Activated naive CD4-positive, alpha-beta T cell treated with anti-CD3 and anti-CD28 coated beads, Interleukin-2, amount 10 ng/mL, durations not matched to agents 7 days and 5 days (primary cell): Measurements from ENCODE around the gene IL32.
"Not testable (repeated sequence)": the region's sequence is repeated elsewhere in the genome, so short reads cannot be mapped to it uniquely, and the experiment has no call there.

Experiments used
- CTCF ChIA-PET: fragments of 350-600 bp; sonication (Branson Sonifier 250); formaldehyde crosslinking; loops from one replicate; lab custom pipeline; 2021; ENCODE audit warnings: antibody characterized with exemption; lab: Charles Lee
- DNase-seq: peaks from one replicate; pipeline ENCODE4 v3.0.0-alpha.2; 2020
- H3K27ac Mint-ChIP-seq: one replicate; pipeline ENCODE4 v1.8.0; 2021; ENCODE audit warnings: mild to moderate bottlenecking, moderate library complexity, mixed read lengths
- H3K27me3 Mint-ChIP-seq: one replicate; pipeline ENCODE4 v1.8.0; 2021; ENCODE audit warnings: mild to moderate bottlenecking, mixed read lengths
- H3K36me3 Mint-ChIP-seq: one replicate; pipeline ENCODE4 v1.8.0; 2021; ENCODE audit warnings: mixed read lengths
- H3K4me1 Mint-ChIP-seq: one replicate; pipeline ENCODE4 v1.8.0; 2021; ENCODE audit warnings: mixed read lengths
- H3K4me3 Mint-ChIP-seq: one replicate; pipeline ENCODE4 v1.8.0; 2021; ENCODE audit warnings: mild to moderate bottlenecking, moderate library complexity, mixed read lengths
- H3K9me3 Mint-ChIP-seq: one replicate; pipeline ENCODE4 v1.8.0; 2021; ENCODE audit warnings: mixed read lengths

IL32 gene

GRCh38 chr16:3060339-3061127 lies 4.9 kb upstream of the IL32 start:
- Mint-ChIP-seq H3K4me1 (peaks cover 79% of the 10 kb centered on the region), H3K9me3 (no peaks in the 10 kb centered on the region), H3K4me3 (peak overlapping the region; percentile 96), H3K27me3 (no peaks in the 10 kb centered on the region), H3K27ac (peak overlapping the region; percentile 91), H3K36me3 (peaks cover 19% of the 10 kb centered on the region)
- CTCF ChIA-PET, result interaction anchor here (1.0 to 7.0 kb wide), 12 partner anchors 16 to 107 kb away, joined by 3 to 131 read pairs (median 20); partner anchors contain the start of genes ZNF213 and ZSCAN10
- no peak for DNase-seq

GRCh38 chr16:3062553-3062952 lies 2.9 kb upstream of the IL32 start:
- Mint-ChIP-seq H3K27ac (no peak overlapping the region), H3K4me1 (peaks cover 67% of the 10 kb centered on the region), H3K27me3 (no peaks in the 10 kb centered on the region), H3K4me3 (no peak overlapping the region), H3K9me3 (no peaks in the 10 kb centered on the region), H3K36me3 (peaks cover 23% of the 10 kb centered on the region)
- CTCF ChIA-PET, result interaction anchor here (0.8 to 7.0 kb wide), 4 partner anchors 36 to 103 kb away, joined by 3 to 67 read pairs (median 7); partner anchors contain the start of gene ZSCAN10
- DNase-seq, result no peak

- H3K4me3 Mint-ChIP-seq, result peak overlapping the region; percentile 95
- no peaks in the 10 kb centered on the region for H3K9me3 Mint-ChIP-seq
- H3K4me1 Mint-ChIP-seq, result peaks cover 74% of the 10 kb centered on the region
- no peaks in the 10 kb centered on the region for H3K27me3 Mint-ChIP-seq
- peak overlapping the region; percentile 94 for H3K27ac Mint-ChIP-seq
- CTCF ChIA-PET, result interaction anchor here (0.9 to 7.0 kb wide), 7 partner anchors 11 to 102 kb away, joined by 3 to 67 read pairs (median 5); partner anchors contain the start of gene ZSCAN10
- DNase-seq, result no peak
- H3K36me3 Mint-ChIP-seq, result peaks cover 34% of the 10 kb centered on the region
Observed at GRCh38 chr16:3063625-3064386, 1.6 kb upstream of the IL32 start.

GRCh38 chr16:3065742-3066439 lies 451 bp downstream of the IL32 start:
- peaks cover 79% of the 10 kb centered on the region for H3K4me1 Mint-ChIP-seq
- H3K36me3 Mint-ChIP-seq, result peaks cover 49% of the 10 kb centered on the region
- CTCF ChIA-PET, result interaction anchor here (1.2 to 7.0 kb wide), 5 partner anchors 9 to 64 kb away, joined by 3 to 67 read pairs (median 7); partner anchors contain the start of gene ZSCAN10
- H3K27ac Mint-ChIP-seq, result peak overlapping the region; percentile 94
- peak; percentile 47 for DNase-seq
- peak overlapping the region; percentile 95 for H3K4me3 Mint-ChIP-seq
- no peaks in the 10 kb centered on the region for H3K9me3 Mint-ChIP-seq
- no peaks in the 10 kb centered on the region for H3K27me3 Mint-ChIP-seq

- Mint-ChIP-seq H3K27me3 (no peaks in the 10 kb centered on the region), H3K4me3 (peak overlapping the region; percentile 95), H3K4me1 (peaks cover 81% of the 10 kb centered on the region), H3K36me3 (peaks cover 50% of the 10 kb centered on the region), H3K9me3 (no peaks in the 10 kb centered on the region), H3K27ac (peak overlapping the region; percentile 94)
- DNase-seq, result no peak
- CTCF ChIA-PET, result interaction anchor here (1.2 to 7.0 kb wide), 3 partner anchors 35 to 64 kb away, joined by 3 to 67 read pairs (median 3); no protein-coding TSS in a partner anchor
Observed at GRCh38 chr16:3066440-3066748, 954 bp downstream of the IL32 start.

GRCh38 chr16:3068487-3068886 lies 3.0 kb downstream of the IL32 start:
- peaks cover 58% of the 10 kb centered on the region for H3K36me3 Mint-ChIP-seq
- CTCF ChIA-PET, result interaction anchor here (0.9 to 1.7 kb wide), 2 partner anchors 9 to 18 kb away, joined by 3 to 4 read pairs; no protein-coding TSS in a partner anchor
- H3K4me3 Mint-ChIP-seq, result peak overlapping the region; percentile 95
- DNase-seq, result peak; percentile 61
- no peaks in the 10 kb centered on the region for H3K27me3 Mint-ChIP-seq
- peaks cover 80% of the 10 kb centered on the region for H3K4me1 Mint-ChIP-seq
- H3K9me3 Mint-ChIP-seq, result no peaks in the 10 kb centered on the region
- peak overlapping the region; percentile 100 for H3K27ac Mint-ChIP-seq

GRCh38 chr16:3069146-3069545 lies 3.7 kb downstream of the IL32 start:
- peak overlapping the region; percentile 60 for H3K4me3 Mint-ChIP-seq
- CTCF ChIA-PET, result interaction anchor here (1.7 kb wide), 1 partner anchor 10 kb away, joined by 4 read pairs; no protein-coding TSS in a partner anchor
- not testable (repeated sequence) for H3K27me3 Mint-ChIP-seq

GRCh38 chr16:3070608-3071111 lies 5.2 kb downstream of the IL32 start:
- CTCF ChIA-PET, result interaction anchor here (1.5 kb wide), 1 partner anchor 59 kb away, joined by 4 read pairs; no protein-coding TSS in a partner anchor
- peaks cover 60% of the 10 kb centered on the region for H3K36me3 Mint-ChIP-seq
- DNase-seq, result no peak
- H3K9me3 Mint-ChIP-seq, result no peaks in the 10 kb centered on the region
- peaks cover 82% of the 10 kb centered on the region for H3K4me1 Mint-ChIP-seq
- no peak overlapping the region for H3K4me3 Mint-ChIP-seq
- H3K27me3 Mint-ChIP-seq, result no peaks in the 10 kb centered on the region
- H3K27ac Mint-ChIP-seq, result peak overlapping the region; percentile 100

More at GRCh38 chr16:3069146-3069545, 3.7 kb downstream of the IL32 start:
- H3K27ac Mint-ChIP-seq, result peak overlapping the region; percentile 100
- H3K4me1 Mint-ChIP-seq, result peaks cover 82% of the 10 kb centered on the region
- H3K36me3 Mint-ChIP-seq, result peaks cover 58% of the 10 kb centered on the region
- not testable (repeated sequence) for DNase-seq, H3K9me3 Mint-ChIP-seq

- DNase-seq, result no peak
- Mint-ChIP-seq H3K9me3 (no peaks in the 10 kb centered on the region), H3K4me3 (peak overlapping the region; percentile 54), H3K36me3 (peaks cover 51% of the 10 kb centered on the region), H3K27ac (peak overlapping the region; percentile 100), H3K4me1 (peaks cover 91% of the 10 kb centered on the region), H3K27me3 (no peaks in the 10 kb centered on the region)
- CTCF ChIA-PET, result interaction anchor here (1.5 kb wide), 1 partner anchor 58 kb away, joined by 4 read pairs; no protein-coding TSS in a partner anchor
Observed at GRCh38 chr16:3071655-3072054, 6.2 kb downstream of the IL32 start.

- peak; percentile 54 for DNase-seq
- H3K4me1 Mint-ChIP-seq, result peaks cover 94% of the 10 kb centered on the region
- CTCF ChIA-PET, H3K9me3 Mint-ChIP-seq, H3K27me3 Mint-ChIP-seq: not testable (repeated sequence)
- peak overlapping the region; percentile 100 for H3K27ac Mint-ChIP-seq
- H3K4me3 Mint-ChIP-seq, result peak overlapping the region; percentile 54
- peaks cover 48% of the 10 kb centered on the region for H3K36me3 Mint-ChIP-seq
Observed at GRCh38 chr16:3072148-3072547, 6.7 kb downstream of the IL32 start.

- H3K27me3 Mint-ChIP-seq, H3K9me3 Mint-ChIP-seq: not testable (repeated sequence)
- peak overlapping the region; percentile 74 for H3K4me3 Mint-ChIP-seq
- H3K36me3 Mint-ChIP-seq, result peaks cover 45% of the 10 kb centered on the region
- peak; percentile 78 for DNase-seq
- peaks cover 95% of the 10 kb centered on the region for H3K4me1 Mint-ChIP-seq
- peak overlapping the region; percentile 100 for H3K27ac Mint-ChIP-seq
- CTCF ChIA-PET, result interaction anchor here (3.7 kb wide), 1 partner anchor 58 kb away, joined by 21 read pairs; no protein-coding TSS in a partner anchor
Observed at GRCh38 chr16:3072576-3073263, 7.3 kb downstream of the IL32 start.

- Mint-ChIP-seq H3K4me1 (peaks cover 95% of the 10 kb centered on the region), H3K27me3 (no peaks in the 10 kb centered on the region), H3K36me3 (peaks cover 44% of the 10 kb centered on the region), H3K9me3 (peaks cover 3% of the 10 kb centered on the region), H3K27ac (peak overlapping the region; percentile 100), H3K4me3 (peak overlapping the region; percentile 74)
- CTCF ChIA-PET, result interaction anchor here (2.3 to 3.7 kb wide), 2 partner anchors 8 to 57 kb away, joined by 7 to 21 read pairs; partner anchors contain the start of gene IL32
- no peak for DNase-seq
Observed at GRCh38 chr16:3073448-3073847, 8.0 kb downstream of the IL32 start.
